ENCODE data around the gene AGL. TPM values are rescaled to one million over a fixed set of nuclear protein-coding genes. Genes with fewer than 3 reads are reported as not detected.

AGL gene
- total and polyA plus RNA-seq, 2 of the 8 experiments (the other 6 are each of a cell fraction or from before 2014, with no cell fraction given), result 2.7 to 19.2 TPM

DNA sequence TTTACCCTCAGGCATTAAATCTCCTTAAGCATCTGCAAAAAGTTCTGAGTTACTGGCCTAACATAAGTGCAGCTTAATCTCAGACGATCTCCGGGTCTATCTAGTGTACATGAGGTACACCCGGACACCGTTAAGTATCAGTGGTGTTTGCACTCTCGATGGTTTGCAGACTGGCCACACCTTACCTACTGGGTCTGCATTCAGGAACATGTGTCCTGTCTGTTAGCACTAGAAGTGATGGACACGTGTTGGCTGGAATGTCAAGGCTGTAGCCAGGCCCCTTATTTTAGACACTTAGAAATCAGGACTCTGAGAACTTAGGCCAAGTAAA lies 783 bp upstream of the AGL start:
- peak overlapping the region; percentile 65 for H2BK120ac ChIP-seq (replicated peaks; ENCODE audit: low read depth, low read length)
- H3K23ac ChIP-seq (ENCODE audit: insufficient read length), result no peak overlapping the region
- H3K27me3 ChIP-seq (replicated peaks in 1 of 4; ENCODE audit: control insufficient read depth in 3 of 4, extremely low read depth in 1 of 4, insufficient read depth in 3 of 4, low read length in 3 of 4), result no peaks in the 10 kb centered on the region
- ChIA-PET CTCF (ENCODE audit: partially characterized antibody) (interaction anchor here (0.6 to 1.0 kb wide), 2 partner anchors 55 to 757 kb away, joined by 3 read pairs; no protein-coding TSS in a partner anchor), POLR2A (ENCODE audit: partially characterized antibody) (interaction anchor here (1.1 to 2.4 kb wide), 4 partner anchors 11 to 284 kb away, joined by 3 to 14 read pairs (median 8); partner anchors contain the start of genes SLC35A3 and TRMT13)
- H4K20me1 ChIP-seq (replicated peaks in 1 of 2; ENCODE audit: control insufficient read depth in 1 of 2, insufficient read depth in 2 of 2, low read length in 2 of 2), result no peaks in the 10 kb centered on the region
- H3K4me2 ChIP-seq (ENCODE audit: insufficient read depth in 1 of 2, low read depth in 2 of 2, low read length in 2 of 2), result peak overlapping the region; percentile 69 to 81
- peak overlapping the region; percentile 71 for H3K4ac ChIP-seq (replicated peaks; ENCODE audit: insufficient read length, low read depth, low read length)
- no peaks in the 10 kb centered on the region for H3K79me1 ChIP-seq (ENCODE audit: low read depth, low read length)
- no peaks in the 10 kb centered on the region for H3K79me2 ChIP-seq (ENCODE audit: control insufficient read depth in 1 of 2, insufficient read depth in 2 of 2, low read length in 2 of 2)
- peak overlapping the region in 3 of 4 experiments; percentile 80 to 95 (median 81); a peak in 6 of 7 replicates for H3K9ac ChIP-seq (replicated peaks in 1 of 4; ENCODE audit: extremely low read depth in 1 of 4, low read depth in 3 of 4, low read length in 3 of 4)
- peak overlapping the region; percentile 54 for H2BK5ac ChIP-seq (ENCODE audit: low read depth, low read length)
- no peak overlapping the region for H3K56ac ChIP-seq (replicated peaks; ENCODE audit: insufficient read length, low read depth, low read length)
- no peak overlapping the region for H3K14ac ChIP-seq (ENCODE audit: insufficient read length)
- H4K91ac ChIP-seq (replicated peaks; ENCODE audit: insufficient read length, low read length), result peak overlapping the region; percentile 68
- H3K36me3 ChIP-seq (ENCODE audit: control insufficient read depth in 2 of 4, insufficient read depth in 4 of 4, low read length in 3 of 4), result peaks cover 0 to 7% (median 0%) of the 10 kb centered on the region in 4 experiments; a peak in 1 of 8 replicates
- peak overlapping the region; percentile 75 to 94 (median 84) for H3K4me3 ChIP-seq (ENCODE audit: extremely low read depth in 1 of 4, insufficient read depth in 2 of 4, low read depth in 3 of 4, low read length in 4 of 4)
- 80% methylated on average over 6 of the region's 6 CpGs; no CpG with 5 or more reads in 1 of the 2 experiments for WGBS, 2 experiments (ENCODE audit: extremely low coverage in 1 of 2, insufficient coverage in 1 of 2, insufficient read length in 1 of 2, insufficient replicate concordance in 2 of 2, low coverage in 1 of 2, low lambda C conversion rate in 2 of 2, missing lambda C conversion rate in 1 of 2)
- H3K18ac ChIP-seq (ENCODE audit: extremely low read depth, low read length), result peak overlapping the region; percentile 20; the same call in 1 of the 2 replicates
- TF ChIP-seq CEBPB (IDR thresholded peaks at IDR 0.05; ENCODE audit: low read depth, low read length) (no peak), POLR2AphosphoS5 (IDR thresholded peaks at IDR 0.05; ENCODE audit: low read depth, low read length) (0 out of 2 replicates have a peak, but pooled peaks have one; percentile 56)
- TF ChIP-seq, protein P1, sequence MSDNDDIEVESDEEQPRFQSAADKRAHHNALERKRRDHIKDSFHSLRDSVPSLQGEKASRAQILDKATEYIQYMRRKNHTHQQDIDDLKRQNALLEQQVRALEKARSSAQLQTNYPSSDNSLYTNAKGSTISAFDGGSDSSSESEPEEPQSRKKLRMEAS (IDR thresholded peaks at IDR 0.05), result peak; percentile 75; the same call in 1 of the 2 replicates
- H2AK5ac ChIP-seq (ENCODE audit: low read depth, low read length), result peak overlapping the region; percentile 56; the same call in 1 of the 2 replicates
- peaks cover 4% of the 10 kb centered on the region; the same call in 1 of the 2 replicates for H3K23me2 ChIP-seq (ENCODE audit: low read depth, low read length)
- H3K27ac ChIP-seq (ENCODE audit: low read depth, low read length), result peak overlapping the region; percentile 84; the same call in 1 of the 2 replicates
- no peak for FAIRE-seq
- no peak for DNase-seq (ENCODE audit: low read depth in 1 of 2, low spot score in 2 of 2)
- peak overlapping the region; percentile 69 for H2BK12ac ChIP-seq (ENCODE audit: low read depth, low read length)
- peaks cover 3 to 6% (median 4%) of the 10 kb centered on the region in 4 experiments; a peak in 6 of 7 replicates for H3K4me1 ChIP-seq (replicated peaks in 1 of 4; ENCODE audit: control insufficient read depth in 3 of 4, insufficient read depth in 4 of 4, low read length in 3 of 4)
- no peaks in the 10 kb centered on the region for H3K9me3 ChIP-seq (ENCODE audit: insufficient read depth in 2 of 2, low read depth in 1 of 2, low read length in 1 of 2)
- H2BK20ac ChIP-seq (ENCODE audit: low read length), result no peak overlapping the region; the same call in 1 of the 2 replicates
- peak overlapping the region; percentile 92; the same call in 1 of the 2 replicates for H4K8ac ChIP-seq (ENCODE audit: extremely low read depth, insufficient read depth, low read length)
- H2BK15ac ChIP-seq (ENCODE audit: low read length), result peak overlapping the region; percentile 82
- H2AFZ ChIP-seq (ENCODE audit: low read length), result peak overlapping the region; percentile 84
- H4K5ac ChIP-seq (ENCODE audit: insufficient read length, low read depth, low read length), result peak overlapping the region; percentile 80
